H1 (cell line): Measurements from ENCODE around the gene NR3C1. TPM values are rescaled to one million over a fixed set of nuclear protein-coding genes. Genes with fewer than 3 reads are reported as not detected.

Source experiments
- CTCF ChIA-PET: fragments of 300-600 bp; sonication (Branson Sonifier 250); formaldehyde crosslinking; loops from one replicate; lab custom pipeline; 2021; ENCODE audit not compliant: partially characterized antibody; lab: Charles Lee
- POLR2A ChIA-PET: fragments of 300-600 bp; sonication (Branson Sonifier 250); formaldehyde crosslinking; loops from one replicate; lab custom pipeline; 2021; ENCODE audit warnings: inconsistent platforms; ENCODE audit not compliant: partially characterized antibody; lab: Charles Lee
- DNase-seq, 2 experiments: peaks; one replicate each; pipeline versions ENCODE4 v3.0.0 to v3.0.0-alpha.2; 2010 to 2022; ENCODE audit warnings: low spot score in 2 of 2, low read depth in 1 of 2, mixed read lengths in 1 of 2
- FAIRE-seq: peaks from 2 replicates; lab custom pipeline; 2011; peaks lifted over from hg19 to GRCh38; lab: Jason Lieb, UNC
- H2AFZ ChIP-seq: 2 replicates; pipeline ENCODE4 v1.8.1; 2012; ENCODE audit warnings: low read length, inconsistent platforms
- H2AK5ac ChIP-seq: 2 replicates; pipeline ENCODE4 v1.6.1; 2013; ENCODE audit warnings: low read depth, low read length
- H2BK120ac ChIP-seq: replicated peaks from 2 replicates; pipeline ENCODE3; 2013; ENCODE audit warnings: low read depth, low read length, inconsistent platforms
- H2BK12ac ChIP-seq: 2 replicates; pipeline ENCODE4 v1.6.1; 2013; ENCODE audit warnings: low read depth, low read length
- H2BK15ac ChIP-seq: 2 replicates; pipeline ENCODE4 v1.6.1; 2013; ENCODE audit warnings: low read length
- H2BK20ac ChIP-seq: 2 replicates; pipeline ENCODE4 v1.6.1; 2013; ENCODE audit warnings: low read length
- H2BK5ac ChIP-seq: 2 replicates; pipeline ENCODE4 v1.6.1; 2013; ENCODE audit warnings: low read depth, low read length
- H3K14ac ChIP-seq: 2 replicates; pipeline ENCODE4 v1.6.1; 2013; ENCODE audit warnings: inconsistent platforms; ENCODE audit not compliant: insufficient read length
- H3K18ac ChIP-seq: 2 replicates; pipeline ENCODE4 v1.6.1; 2013; ENCODE audit warnings: low read length; ENCODE audit errors: extremely low read depth
- H3K23ac ChIP-seq: 2 replicates; pipeline ENCODE4 v1.6.1; 2013; ENCODE audit warnings: inconsistent platforms; ENCODE audit not compliant: insufficient read length
- H3K23me2 ChIP-seq: 2 replicates; pipeline ENCODE4 v1.6.1; 2013; ENCODE audit warnings: low read depth, low read length
- H3K27ac ChIP-seq: 2 replicates; pipeline ENCODE4 v1.6.1; 2011; ENCODE audit warnings: low read depth, low read length, inconsistent platforms
- H3K27me3 ChIP-seq, 4 experiments: replicated peaks in 1 of 4; 1 replicate in 1 of 4; 2 replicates in 3 of 4; pipeline versions ENCODE4 v1.6.1 to v1.8.1; 2011 to 2013; ENCODE audit warnings: low read length in 3 of 4, mild to moderate bottlenecking in 3 of 4, inconsistent platforms in 2 of 4, mixed read lengths in 2 of 4, moderate library complexity in 1 of 4; ENCODE audit not compliant: control insufficient read depth in 3 of 4, insufficient read depth in 3 of 4; ENCODE audit errors: extremely low read depth in 1 of 4
- H3K36me3 ChIP-seq, 4 experiments: 2 replicates each; pipeline versions ENCODE4 v1.6.1 to v1.8.1; 2011 to 2013; ENCODE audit warnings: mild to moderate bottlenecking in 4 of 4, low read length in 3 of 4, moderate library complexity in 2 of 4, control low read depth in 1 of 4, inconsistent platforms in 1 of 4; ENCODE audit not compliant: insufficient read depth in 4 of 4, control insufficient read depth in 2 of 4
- H3K4ac ChIP-seq: replicated peaks from 2 replicates; pipeline ENCODE3; 2013; ENCODE audit warnings: low read length, low read depth, mixed read lengths, inconsistent platforms; ENCODE audit not compliant: insufficient read length
- H3K4me1 ChIP-seq, 4 experiments: replicated peaks in 1 of 4; 1 replicate in 1 of 4; 2 replicates in 3 of 4; pipeline versions ENCODE4 v1.6.1 to v1.8.1; 2011 to 2013; ENCODE audit warnings: low read length in 3 of 4, inconsistent platforms in 2 of 4, mixed read lengths in 1 of 4; ENCODE audit not compliant: insufficient read depth in 4 of 4, control insufficient read depth in 3 of 4
- H3K4me2 ChIP-seq, 2 experiments: 2 replicates each; pipeline versions ENCODE4 v1.6.1 to v1.8.1; 2011 to 2013; ENCODE audit warnings: low read depth in 2 of 2, low read length in 2 of 2, control low read depth in 1 of 2, inconsistent platforms in 1 of 2, mild to moderate bottlenecking in 1 of 2; ENCODE audit not compliant: insufficient read depth in 1 of 2
- H3K4me3 ChIP-seq, 4 experiments: fragments of 200-600, 300-600 bp in 1 of 4; sonication (generic), shearing (Covaris generic), sonication (Bioruptor Twin) in 1 of 4; 2 replicates each; pipeline versions ENCODE4 v1.5.1 to v1.8.1; 2011 to 2016; ENCODE audit warnings: low read length in 4 of 4, low read depth in 3 of 4, control low read depth in 2 of 4, inconsistent platforms in 2 of 4, mild to moderate bottlenecking in 2 of 4, mixed read lengths in 1 of 4, moderate library complexity in 1 of 4; ENCODE audit not compliant: insufficient read depth in 2 of 4; ENCODE audit errors: extremely low read depth in 1 of 4
- H3K56ac ChIP-seq: replicated peaks from 2 replicates; pipeline ENCODE3; 2013; ENCODE audit warnings: low read depth, mild to moderate bottlenecking, mixed read lengths, low read length, inconsistent platforms; ENCODE audit not compliant: insufficient read length
- H3K79me1 ChIP-seq: 2 replicates; pipeline ENCODE4 v1.6.1; 2013; ENCODE audit warnings: low read depth, low read length, control low read depth
- H3K79me2 ChIP-seq, 2 experiments: 2 replicates each; pipeline versions ENCODE4 v1.6.1 to v1.8.1; 2012 to 2013; ENCODE audit warnings: low read length in 2 of 2, mild to moderate bottlenecking in 2 of 2, inconsistent platforms in 1 of 2; ENCODE audit not compliant: insufficient read depth in 2 of 2, control insufficient read depth in 1 of 2
- H3K9ac ChIP-seq, 4 experiments: replicated peaks in 1 of 4; 1 replicate in 1 of 4; 2 replicates in 3 of 4; pipeline versions ENCODE4 v1.6.1 to v1.8.1; 2011 to 2013; ENCODE audit warnings: low read depth in 3 of 4, low read length in 3 of 4, control low read depth in 2 of 4, mild to moderate bottlenecking in 2 of 4, moderate library complexity in 2 of 4, inconsistent platforms in 1 of 4; ENCODE audit errors: extremely low read depth in 1 of 4
- H3K9me3 ChIP-seq, 2 experiments: 2 replicates each; pipeline versions ENCODE4 v1.6.1 to v1.8.1; 2012 to 2013; ENCODE audit warnings: mild to moderate bottlenecking in 2 of 2, moderate library complexity in 2 of 2, control low read depth in 1 of 2, inconsistent platforms in 1 of 2, low read depth in 1 of 2, low read length in 1 of 2, mixed read lengths in 1 of 2; ENCODE audit not compliant: insufficient read depth in 2 of 2
- H4K20me1 ChIP-seq, 2 experiments: replicated peaks in 1 of 2; 2 replicates each; pipeline versions ENCODE3 to v1.8.1; 2011 to 2013; ENCODE audit warnings: inconsistent platforms in 2 of 2, low read length in 2 of 2, mild to moderate bottlenecking in 1 of 2; ENCODE audit not compliant: insufficient read depth in 2 of 2, control insufficient read depth in 1 of 2
- H4K5ac ChIP-seq: 2 replicates; pipeline ENCODE4 v1.6.1; 2013; ENCODE audit warnings: low read length, low read depth, mixed read lengths, inconsistent platforms; ENCODE audit not compliant: insufficient read length
- H4K8ac ChIP-seq: 2 replicates; pipeline ENCODE4 v1.8.0; 2013; ENCODE audit warnings: mild to moderate bottlenecking, moderate library complexity, low read length, inconsistent platforms; ENCODE audit not compliant: insufficient read depth; ENCODE audit errors: extremely low read depth
- H4K91ac ChIP-seq: replicated peaks from 2 replicates; pipeline ENCODE3; 2013; ENCODE audit warnings: low read length, mixed read lengths, inconsistent platforms; ENCODE audit not compliant: insufficient read length
- CBX5 ChIP-seq: fragments of 300-800, 300-1000 bp; sonication (generic); IDR thresholded peaks from 2 replicates; pipeline ENCODE4 v1.7.1; 2016; ENCODE audit warnings: antibody characterized with exemption, low read length, low read depth
- CEBPB ChIP-seq: IDR thresholded peaks from 2 replicates; pipeline ENCODE4 v1.6.1; 2012; ENCODE audit warnings: low read depth, low read length
- GABPA ChIP-seq: IDR thresholded peaks from 2 replicates; pipeline ENCODE4 v1.6.1; 2011; ENCODE audit warnings: mild to moderate bottlenecking, low read length, moderate library complexity, borderline replicate concordance; ENCODE audit not compliant: insufficient read depth
- NANOG ChIP-seq: IDR thresholded peaks from 2 replicates; pipeline ENCODE4 v1.6.1; 2011; ENCODE audit warnings: low read length, low read depth, mild to moderate bottlenecking, inconsistent platforms; ENCODE audit not compliant: insufficient read depth, poor library complexity, severe bottlenecking
- RNF2 ChIP-seq: fragments of 200-900, 300-1000 bp; sonication (generic); IDR thresholded peaks from 2 replicates; pipeline ENCODE4 v1.7.1; 2016; ENCODE audit warnings: borderline replicate concordance, low read depth, mild to moderate bottlenecking, antibody characterized with exemption, low read length; ENCODE audit not compliant: poor library complexity, severe bottlenecking; ENCODE audit errors: missing control alignments
- TAF1 ChIP-seq: IDR thresholded peaks from 2 replicates; pipeline ENCODE4 v1.6.1; 2011; ENCODE audit warnings: mild to moderate bottlenecking, low read depth, low read length
- WGBS, 2 experiments: shearing (Covaris generic) in 1 of 2; methylation state at CpG; one replicate each; pipeline versions ENCODE4 v1.1.6 to v1.1.7; 2013 to 2015; ENCODE audit warnings: low lambda C conversion rate in 2 of 2, mixed read lengths in 2 of 2, inconsistent platforms in 1 of 2, low coverage in 1 of 2, missing lambda C conversion rate in 1 of 2; ENCODE audit not compliant: insufficient replicate concordance in 2 of 2, insufficient coverage in 1 of 2, insufficient read length in 1 of 2; ENCODE audit errors: extremely low coverage in 1 of 2, missing lambda C conversion rate in 1 of 2; 5-methylcytosine and 5-hydroxymethylcytosine counted together
- polyA plus RNA-seq, 7 experiments: library from polyadenylated mRNA; depleted of rRNA in 3 of 7; stranded (reverse) in 5 of 7; unstranded in 2 of 7; fragments of >200 nt in 5 of 7; fragments of 200-250 nt in 2 of 7; gene quantifications; 1 replicate in 5 of 7; 2 replicates in 1 of 7; 4 replicates in 1 of 7; pipeline versions ENCODE4 v1.2.1 to v1.2.3, GENCODE V29; 2011 to 2013; ENCODE audit warnings: missing spikeins in 2 of 7, mixed read lengths in 2 of 7
- total RNA-seq: library from RNA; stranded (reverse); fragmentation: NEBNext Ultra II Directional; extraction: Animal tissue kit (Norgen Biotek cat#: 25700); gene quantifications from 2 replicates; pipeline ENCODE4 v1.2.1, GENCODE V29; 2021
- TF ChIP-seq, protein P1 (sequence below): IDR thresholded peaks from 2 replicates; pipeline ENCODE4 v1.6.1; 2012; ENCODE audit warnings: inconsistent platforms

The NR3C1 gene
- total and polyA plus RNA-seq, 2 of the 8 experiments (the other 6 are each of a cell fraction or from before 2014, with no cell fraction given) = 1.7 to 5.4 TPM

DNA sequence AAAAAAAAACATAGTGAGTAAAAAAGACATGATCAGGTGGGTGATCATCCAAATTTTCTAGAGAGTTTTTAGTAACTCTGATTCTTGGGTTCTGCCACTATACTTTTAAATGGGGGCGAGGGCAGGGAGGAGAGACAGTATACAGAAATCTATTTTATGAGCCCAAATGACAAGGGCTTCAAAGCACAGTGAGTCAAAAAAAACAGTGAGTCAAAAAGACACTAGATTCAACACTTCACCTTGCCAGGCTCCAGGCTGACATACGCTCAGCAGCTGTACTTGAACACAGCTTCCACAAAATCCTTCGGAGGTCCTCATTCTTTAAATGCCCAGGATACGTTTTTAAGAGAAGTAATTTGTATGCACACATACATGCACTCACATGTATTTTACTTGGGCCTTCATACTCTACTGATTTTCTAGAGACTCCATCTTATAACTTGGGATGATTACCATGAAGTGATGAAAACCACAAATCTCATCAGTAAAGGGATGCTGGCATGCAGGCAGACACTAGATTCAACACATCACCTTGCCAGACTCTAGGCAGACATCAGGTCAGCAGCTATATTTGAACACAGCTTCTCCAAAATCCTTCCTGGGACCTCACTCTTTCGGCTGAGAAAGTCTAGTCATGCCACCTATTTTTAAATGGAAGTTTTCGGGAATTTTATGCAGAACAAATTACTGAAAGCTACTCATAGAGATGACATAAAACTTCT, 28.8 kb downstream of the NR3C1 start:
- no peaks in the 10 kb centered on the region for H3K79me1 ChIP-seq
- H2BK5ac ChIP-seq = no peak overlapping the region
- no peak overlapping the region for H3K56ac ChIP-seq
- no peak overlapping the region for H4K8ac ChIP-seq
- H3K18ac ChIP-seq = no peak overlapping the region
- FAIRE-seq = no peak
- H3K23ac ChIP-seq = no peak overlapping the region
- no peak overlapping the region for H2AFZ ChIP-seq
- H3K9me3 ChIP-seq = no peaks in the 10 kb centered on the region
- H2AK5ac ChIP-seq = no peak overlapping the region
- no peak overlapping the region for H3K9ac ChIP-seq
- H3K27ac ChIP-seq = no peak overlapping the region
- H3K4me3 ChIP-seq = no peak overlapping the region
- no peak overlapping the region for H4K5ac ChIP-seq
- H3K4ac ChIP-seq = no peak overlapping the region
- CTCF ChIA-PET = interaction anchor here (1.0 kb wide), 2 partner anchors 22 to 29 kb away, joined by 3 to 4 read pairs; partner anchors contain the start of gene NR3C1
- no peak overlapping the region for H2BK12ac ChIP-seq
- no peaks in the 10 kb centered on the region for H3K79me2 ChIP-seq
- no peak overlapping the region for H4K91ac ChIP-seq
- no peak overlapping the region for H2BK120ac ChIP-seq
- TF ChIP-seq CBX5 (no peak), NANOG (no peak), TAF1 (no peak), RNF2 (no peak), GABPA (no peak), CEBPB (no peak)
- TF ChIP-seq, protein P1, sequence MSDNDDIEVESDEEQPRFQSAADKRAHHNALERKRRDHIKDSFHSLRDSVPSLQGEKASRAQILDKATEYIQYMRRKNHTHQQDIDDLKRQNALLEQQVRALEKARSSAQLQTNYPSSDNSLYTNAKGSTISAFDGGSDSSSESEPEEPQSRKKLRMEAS = no peak
- TF ChIP-seq, all 59 proteins: peak for 0
- Histone ChIP-seq H3K4me1 (peaks cover 0 to 5% (median 0%) of the 10 kb centered on the region in 4 experiments; a peak in 2 of 7 replicates), H3K36me3 (no peaks in the 10 kb centered on the region), H3K14ac (no peak overlapping the region), H4K20me1 (no peaks in the 10 kb centered on the region), H3K23me2 (no peaks in the 10 kb centered on the region), H2BK20ac (no peak overlapping the region), H2BK15ac (no peak overlapping the region), H3K4me2 (no peak overlapping the region), H3K27me3 (no peaks in the 10 kb centered on the region)
- 91% methylated on average over 6 of the region's 6 CpGs; no CpG with 5 or more reads in 1 of the 2 experiments for WGBS, 2 experiments
- no peak for DNase-seq
- POLR2A ChIA-PET = no interaction called here
